IMR-90 (cell line): ENCODE results near the gene ANKRD13B.

ENCODE experiments used
- RAD21 ChIP-seq: IDR thresholded peaks from 2 replicates; pipeline ENCODE4 v1.6.1; 2012; ENCODE audit warnings: low read length, improper control_type of control experiment
- TF ChIP-seq, protein P1 (sequence below): conservative IDR thresholded peaks from 2 replicates; pipeline ENCODE4 v1.5.1; 2012; ENCODE audit warnings: mild to moderate bottlenecking, low read depth, low read length, improper control_type of control experiment

DNA sequence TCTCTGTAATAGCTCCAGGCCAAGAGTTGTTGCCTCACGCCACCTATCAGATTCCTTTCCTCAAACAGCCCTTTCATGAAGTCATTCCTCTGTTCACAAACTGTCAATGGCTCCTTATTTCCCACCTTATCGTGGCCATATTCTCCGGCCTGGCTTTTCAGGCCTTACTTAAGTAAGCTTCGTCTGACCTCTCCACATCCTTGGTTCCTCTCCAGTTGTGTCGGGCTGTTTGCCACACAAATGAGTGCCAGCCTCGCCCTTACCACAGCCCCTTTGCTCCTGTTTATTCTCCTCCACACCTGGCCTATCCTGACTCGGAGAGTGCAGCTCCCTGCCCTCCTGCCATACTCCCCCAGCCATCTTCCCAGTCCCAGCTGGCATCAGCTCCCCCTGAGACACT, 22.4 kb upstream of the ANKRD13B start:
- TF ChIP-seq, protein P1, sequence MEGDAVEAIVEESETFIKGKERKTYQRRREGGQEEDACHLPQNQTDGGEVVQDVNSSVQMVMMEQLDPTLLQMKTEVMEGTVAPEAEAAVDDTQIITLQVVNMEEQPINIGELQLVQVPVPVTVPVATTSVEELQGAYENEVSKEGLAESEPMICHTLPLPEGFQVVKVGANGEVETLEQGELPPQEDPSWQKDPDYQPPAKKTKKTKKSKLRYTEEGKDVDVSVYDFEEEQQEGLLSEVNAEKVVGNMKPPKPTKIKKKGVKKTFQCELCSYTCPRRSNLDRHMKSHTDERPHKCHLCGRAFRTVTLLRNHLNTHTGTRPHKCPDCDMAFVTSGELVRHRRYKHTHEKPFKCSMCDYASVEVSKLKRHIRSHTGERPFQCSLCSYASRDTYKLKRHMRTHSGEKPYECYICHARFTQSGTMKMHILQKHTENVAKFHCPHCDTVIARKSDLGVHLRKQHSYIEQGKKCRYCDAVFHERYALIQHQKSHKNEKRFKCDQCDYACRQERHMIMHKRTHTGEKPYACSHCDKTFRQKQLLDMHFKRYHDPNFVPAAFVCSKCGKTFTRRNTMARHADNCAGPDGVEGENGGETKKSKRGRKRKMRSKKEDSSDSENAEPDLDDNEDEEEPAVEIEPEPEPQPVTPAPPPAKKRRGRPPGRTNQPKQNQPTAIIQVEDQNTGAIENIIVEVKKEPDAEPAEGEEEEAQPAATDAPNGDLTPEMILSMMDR, result no peak
- no peak for TF ChIP-seq RAD21
